HG03196 (cell line): ENCODE results near the gene TEK.
"Not testable (repeated sequence)": the region's sequence is repeated elsewhere in the genome, so short reads cannot be mapped to it uniquely, and the experiment has no call there.

Experiments
- ATAC-seq: cut with Tn5 transposase; IDR thresholded peaks from one replicate; pipeline ENCODE4 v1.9.1; 2021; ENCODE audit not compliant: unreplicated experiment

The TEK gene

DNA sequence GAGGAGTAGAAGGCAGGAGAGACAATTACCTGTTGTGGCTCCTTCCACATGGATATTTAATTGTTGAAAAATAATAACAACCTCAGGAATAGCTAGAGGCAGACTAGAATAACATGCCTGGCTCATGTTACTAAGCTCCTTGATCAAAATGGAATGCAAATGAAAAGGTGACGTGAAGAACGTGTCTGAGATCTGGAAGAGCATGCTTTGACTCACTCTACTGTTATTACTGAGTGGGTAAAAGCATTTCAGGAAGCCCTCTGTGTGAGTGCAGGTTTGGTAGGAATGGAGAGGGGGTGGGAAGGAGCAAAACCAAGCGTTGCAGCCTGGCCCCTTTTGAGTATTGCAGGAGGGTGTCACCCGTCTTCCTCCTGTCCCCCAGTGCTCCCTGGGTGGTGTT, 103.2 kb downstream of the TEK start:
- ATAC-seq: no peak

- no peak for ATAC-seq
Observed at GRCh38 chr9:27212621-27213020, 103.6 kb downstream of the TEK start.

DNA sequence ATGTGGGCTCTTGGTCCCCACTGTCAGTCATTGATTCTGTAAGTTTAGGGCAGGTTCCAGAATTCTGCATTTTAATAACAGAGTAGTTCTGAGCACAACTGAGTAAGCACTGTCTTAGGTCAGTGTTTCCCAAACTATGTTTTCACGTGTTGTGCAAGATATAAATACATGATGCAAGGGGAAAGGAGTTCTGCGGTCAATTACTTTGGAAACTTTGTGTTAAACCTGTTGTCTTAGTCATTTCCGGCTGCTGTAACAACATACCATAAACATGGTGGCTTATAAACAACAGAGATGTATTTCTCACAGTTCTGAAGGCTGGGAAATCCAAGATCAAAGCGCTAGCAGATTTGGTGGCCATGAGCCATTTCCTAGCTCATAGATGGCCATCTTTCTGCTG, 118.2 kb downstream of the TEK start:
- no peak for ATAC-seq

DNA sequence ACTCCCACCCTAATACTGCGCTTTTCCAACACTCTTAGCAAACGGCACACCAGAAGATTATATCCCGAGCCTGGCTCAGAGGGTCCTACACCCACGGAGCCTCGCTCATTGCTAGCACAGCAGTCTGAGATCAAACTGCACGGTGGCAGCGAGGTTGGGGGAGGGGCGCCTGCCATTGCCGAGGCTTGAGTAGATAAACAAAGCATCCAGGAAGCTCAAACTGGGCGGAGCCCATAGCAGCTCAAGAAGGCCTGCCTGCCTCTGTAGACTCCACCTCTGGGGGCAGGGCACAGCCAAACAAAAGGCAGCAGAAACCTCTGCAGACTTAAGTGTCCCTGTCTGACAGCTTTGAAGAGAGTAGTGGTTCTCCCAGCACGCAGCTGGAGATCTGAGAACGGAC, 130.6 kb downstream of the TEK start:
- not testable (repeated sequence) for ATAC-seq

DNA sequence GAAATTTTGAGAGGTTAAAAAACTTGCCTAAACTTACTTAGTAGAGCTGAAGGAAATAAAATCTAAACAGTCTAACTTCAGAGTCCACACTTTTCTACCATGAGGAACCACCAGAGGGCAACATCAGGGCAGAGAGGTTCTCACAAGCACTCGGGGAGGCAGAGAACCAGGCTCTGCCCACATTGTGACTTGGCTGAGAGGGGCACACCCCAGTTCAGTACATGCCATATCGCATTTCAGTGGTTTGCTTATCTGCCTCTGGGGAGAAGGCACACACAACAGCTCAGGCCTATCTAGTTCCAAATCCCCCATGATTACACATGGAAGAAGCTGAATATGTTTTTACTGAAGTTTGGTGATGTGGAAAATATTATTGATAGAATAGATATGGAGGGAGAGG, 138.7 kb downstream of the TEK start:
- ATAC-seq: peak; percentile 86

GRCh38 chr9:27248702-27249101, 139.7 kb downstream of the TEK start:
- ATAC-seq: no peak

GRCh38 chr9:27258662-27259061, 149.6 kb downstream of the TEK start:
- no peak for ATAC-seq

GRCh38 chr9:27260789-27261516, 151.9 kb downstream of the TEK start:
- ATAC-seq: no peak

- ATAC-seq: no peak
Observed at GRCh38 chr9:27261517-27262211, 152.6 kb downstream of the TEK start.

DNA sequence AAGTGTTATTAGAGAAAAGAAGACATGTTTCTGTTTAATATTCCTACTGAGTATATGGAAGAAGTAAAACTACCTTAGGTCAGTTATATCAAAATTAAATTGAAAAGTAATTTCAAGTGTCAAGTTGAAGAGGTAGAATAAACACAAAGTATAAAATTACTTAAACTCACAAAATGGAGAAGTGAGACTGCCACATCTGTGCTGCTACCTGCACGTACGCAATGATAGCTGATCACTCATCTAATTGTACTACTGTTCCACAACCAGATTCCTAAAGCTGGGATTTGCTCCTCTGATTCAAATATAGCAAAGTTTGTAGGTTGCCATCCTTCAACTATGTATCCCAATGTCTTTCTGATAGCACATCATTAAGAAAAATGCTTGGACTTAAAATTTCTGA, 163.1 kb downstream of the TEK start:
- no peak for ATAC-seq

GRCh38 chr9:27273186-27273585, 164.2 kb downstream of the TEK start:
- no peak for ATAC-seq

GRCh38 chr9:27276193-27277030, 167.4 kb downstream of the TEK start:
- ATAC-seq: peak; percentile 55

DNA sequence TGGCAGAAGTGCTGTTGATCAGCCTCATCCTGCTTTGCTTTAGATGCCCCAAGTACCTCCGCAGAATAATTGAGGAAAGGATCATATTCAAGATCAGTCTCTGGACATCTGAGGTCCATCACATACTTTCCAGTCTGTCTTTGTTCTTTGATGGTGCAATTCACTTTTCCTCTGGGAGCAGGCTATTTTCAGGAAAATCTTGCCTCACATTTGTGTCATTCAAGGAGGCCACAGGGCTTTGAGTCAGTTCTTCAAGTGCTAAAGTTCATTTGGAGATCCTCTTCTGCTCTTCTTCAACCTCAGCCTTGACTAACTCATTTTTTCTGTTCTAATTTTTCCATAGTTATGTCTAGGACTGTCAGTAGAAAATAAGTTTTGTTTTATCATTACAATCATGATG, 169.3 kb downstream of the TEK start:
- ATAC-seq: no peak

GRCh38 chr9:27279611-27280010, 170.6 kb downstream of the TEK start:
- ATAC-seq: no peak
